Endothelial cell of umbilical vein (primary cell): ENCODE results near the gene NENF.

Source experiments
- CTCF ChIP-seq, 2 donors: IDR thresholded peaks; 1 replicate in 1 of 2; 2 replicates in 1 of 2; pipeline ENCODE4 v1.5.1; 2011; ENCODE audit warnings: low read length in 2 of 2, mild to moderate bottlenecking in 2 of 2, moderate library complexity in 2 of 2, control low read depth in 1 of 2, inconsistent platforms in 1 of 2, low read depth in 1 of 2; ENCODE audit not compliant: insufficient read depth in 1 of 2; ENCODE audit errors: extremely low read depth in 1 of 2
- EZH2 ChIP-seq: IDR thresholded peaks from 2 replicates; pipeline ENCODE4 v1.6.1; 2012; ENCODE audit warnings: borderline replicate concordance, low read depth, mild to moderate bottlenecking, moderate library complexity, low read length, inconsistent platforms; ENCODE audit not compliant: severe bottlenecking
- FOS ChIP-seq: IDR thresholded peaks from 2 replicates; pipeline ENCODE4 v1.6.1; 2011; ENCODE audit warnings: mild to moderate bottlenecking, low read length, moderate library complexity, borderline replicate concordance; ENCODE audit not compliant: insufficient read depth
- MYC ChIP-seq: IDR thresholded peaks from one replicate; pipeline ENCODE4 v1.6.1; 2011; ENCODE audit warnings: mild to moderate bottlenecking, low read depth, low read length
- POLR2A ChIP-seq: IDR thresholded peaks from 2 replicates; pipeline ENCODE4 v1.6.1; 2012; ENCODE audit warnings: low read depth, mild to moderate bottlenecking, control low read depth, low read length
- POLR2AphosphoS5 ChIP-seq: IDR thresholded peaks from 2 replicates; pipeline ENCODE4 v1.6.1; 2012; ENCODE audit warnings: low read depth, mild to moderate bottlenecking, control low read depth, low read length, moderate library complexity; ENCODE audit not compliant: insufficient read depth

- no peak for TF ChIP-seq CTCF (IDR thresholded peaks at IDR 0.05; ENCODE audit: extremely low read depth in 1 of 2, insufficient read depth in 1 of 2, low read depth in 1 of 2, low read length in 2 of 2)
- no peak for TF ChIP-seq EZH2
- no peak for TF ChIP-seq POLR2A
- TF ChIP-seq MYC: no peak
- TF ChIP-seq FOS: no peak
- TF ChIP-seq POLR2AphosphoS5: no peak
Measured at GRCh38 chr1:212453156-212453857, 20.6 kb downstream of the NENF start.
